Measurements from ENCODE around the gene FTH1. TPM values are rescaled to one million over a fixed set of nuclear protein-coding genes. Genes with fewer than 3 reads are reported as not detected.

The FTH1 gene
- total and polyA plus RNA-seq, 2 donors (not counting 1 experiment from before 2014, with no cell fraction given), result 2,219 to 2,789 TPM

DNA sequence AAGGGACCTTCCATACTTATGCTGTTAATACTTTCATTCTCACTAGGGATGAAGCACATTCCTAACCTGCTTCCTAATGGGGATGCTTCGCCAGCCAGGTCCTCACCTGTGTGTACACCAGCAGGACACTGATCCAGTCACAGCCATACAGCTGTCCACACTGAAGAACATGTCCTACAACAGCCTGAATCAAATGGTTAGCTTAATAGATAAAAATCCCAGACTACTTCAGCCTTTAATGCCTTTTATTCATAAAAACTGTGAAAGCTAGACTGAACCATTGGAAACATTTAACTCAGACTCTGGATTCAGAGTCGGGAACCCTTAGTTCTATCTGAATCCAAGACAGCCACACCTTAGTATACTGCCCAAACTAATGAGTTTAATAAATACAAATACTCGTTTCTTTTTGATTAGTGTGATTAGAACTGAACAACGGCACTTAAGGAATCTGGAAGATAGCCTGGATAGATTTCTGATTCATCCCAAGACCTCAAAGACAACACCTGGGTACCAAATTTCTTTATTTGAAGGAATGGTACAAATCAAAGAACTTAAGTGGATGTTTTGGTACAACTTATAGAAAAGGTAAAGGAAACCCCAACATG is 3.3 kb downstream of the FTH1 start:
- Histone ChIP-seq H3K4me3 (replicated peaks in 1 of 4; ENCODE audit: control extremely low read depth in 1 of 4, insufficient read depth in 1 of 4, low read depth in 3 of 4, low read length in 4 of 4) (peak overlapping the region in 3 of 4 experiments; percentile 8 to 90 (median 85)), H3K9me3 (ENCODE audit: control insufficient read depth, insufficient read depth, low read depth, low read length) (no peaks in the 10 kb centered on the region), H2AFZ (ENCODE audit: low read length) (no peak overlapping the region), H3K27ac (ENCODE audit: insufficient read depth, low read length) (no peak overlapping the region), H3K36me3 (ENCODE audit: control insufficient read depth, insufficient read depth, low read length) (peaks cover 13% of the 10 kb centered on the region), H3K27me3 (ENCODE audit: control insufficient read depth, insufficient read depth, low read length) (no peaks in the 10 kb centered on the region), H3K9ac (ENCODE audit: insufficient read depth, low read length) (no peak overlapping the region), H3K79me2 (ENCODE audit: control insufficient read depth, insufficient read depth, low read length) (peaks cover 38% of the 10 kb centered on the region), H3K4me2 (ENCODE audit: extremely low read depth, insufficient read depth, low read length) (peak overlapping the region; percentile 48), H4K20me1 (ENCODE audit: control insufficient read depth, extremely low read depth, insufficient read depth, low read length) (peaks cover 6% of the 10 kb centered on the region), H3K4me1 (ENCODE audit: control insufficient read depth, extremely low read depth, insufficient read depth, low read length) (peaks cover 13% of the 10 kb centered on the region)
- TF ChIP-seq EZH2 (IDR thresholded peaks at IDR 0.05; ENCODE audit: low read length, missing control alignments), result no peak
- TF ChIP-seq, protein P1, sequence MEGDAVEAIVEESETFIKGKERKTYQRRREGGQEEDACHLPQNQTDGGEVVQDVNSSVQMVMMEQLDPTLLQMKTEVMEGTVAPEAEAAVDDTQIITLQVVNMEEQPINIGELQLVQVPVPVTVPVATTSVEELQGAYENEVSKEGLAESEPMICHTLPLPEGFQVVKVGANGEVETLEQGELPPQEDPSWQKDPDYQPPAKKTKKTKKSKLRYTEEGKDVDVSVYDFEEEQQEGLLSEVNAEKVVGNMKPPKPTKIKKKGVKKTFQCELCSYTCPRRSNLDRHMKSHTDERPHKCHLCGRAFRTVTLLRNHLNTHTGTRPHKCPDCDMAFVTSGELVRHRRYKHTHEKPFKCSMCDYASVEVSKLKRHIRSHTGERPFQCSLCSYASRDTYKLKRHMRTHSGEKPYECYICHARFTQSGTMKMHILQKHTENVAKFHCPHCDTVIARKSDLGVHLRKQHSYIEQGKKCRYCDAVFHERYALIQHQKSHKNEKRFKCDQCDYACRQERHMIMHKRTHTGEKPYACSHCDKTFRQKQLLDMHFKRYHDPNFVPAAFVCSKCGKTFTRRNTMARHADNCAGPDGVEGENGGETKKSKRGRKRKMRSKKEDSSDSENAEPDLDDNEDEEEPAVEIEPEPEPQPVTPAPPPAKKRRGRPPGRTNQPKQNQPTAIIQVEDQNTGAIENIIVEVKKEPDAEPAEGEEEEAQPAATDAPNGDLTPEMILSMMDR (conservative IDR thresholded peaks at IDR 0.05 in 1 of 2, IDR thresholded peaks at IDR 0.05 in 1 of 2; ENCODE audit: low read depth in 1 of 2, low read length in 2 of 2), result no peak
- no peak for DNase-seq (ENCODE audit: low read depth in 2 of 2)

DNA sequence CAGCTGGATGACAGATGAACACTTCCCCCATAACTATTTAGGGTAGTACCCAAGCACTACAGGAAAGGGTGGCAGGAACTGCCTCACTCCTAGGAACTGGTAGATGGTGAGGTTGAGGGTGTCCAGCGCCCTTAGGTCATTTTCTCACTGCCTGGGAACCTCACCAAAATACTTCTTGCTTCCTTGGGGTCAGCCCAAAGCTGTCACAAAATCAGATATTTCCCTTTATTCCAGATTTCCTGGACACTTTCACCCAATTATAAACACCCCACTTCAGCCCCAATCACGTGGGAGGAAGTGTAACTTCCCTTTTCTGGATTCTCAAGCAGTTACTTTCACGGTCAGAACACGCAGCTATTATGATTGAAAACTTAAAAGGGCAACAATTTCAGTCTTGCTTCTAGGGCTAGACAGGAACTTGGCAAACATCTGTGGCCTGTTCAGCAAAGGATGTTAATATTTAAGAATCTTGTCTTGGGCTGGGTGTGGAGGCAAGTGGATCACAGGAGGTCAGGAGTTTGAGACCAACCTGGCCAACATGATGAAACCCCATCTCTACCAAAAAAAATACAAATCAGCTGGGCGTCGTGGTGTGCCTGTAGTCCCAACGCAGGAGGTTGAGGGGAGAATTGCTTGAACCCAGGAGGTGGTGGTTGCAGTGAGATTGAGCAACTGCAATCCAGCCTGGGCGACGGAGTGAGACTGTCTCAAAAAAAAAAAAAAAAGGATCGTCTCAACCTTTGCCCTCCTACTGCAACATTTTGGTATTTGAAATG is 4.0 kb downstream of the FTH1 start:
- H3K4me1 ChIP-seq (ENCODE audit: control insufficient read depth, extremely low read depth, insufficient read depth, low read length), result peaks cover 9% of the 10 kb centered on the region
- no peaks in the 10 kb centered on the region for H3K9me3 ChIP-seq (ENCODE audit: control insufficient read depth, insufficient read depth, low read depth, low read length)
- peak overlapping the region; percentile 48 for H3K4me2 ChIP-seq (ENCODE audit: extremely low read depth, insufficient read depth, low read length)
- H3K79me2 ChIP-seq (ENCODE audit: control insufficient read depth, insufficient read depth, low read length), result peaks cover 33% of the 10 kb centered on the region
- no peaks in the 10 kb centered on the region for H3K27me3 ChIP-seq (ENCODE audit: control insufficient read depth, insufficient read depth, low read length)
- peaks cover 13% of the 10 kb centered on the region for H3K36me3 ChIP-seq (ENCODE audit: control insufficient read depth, insufficient read depth, low read length)
- H3K4me3 ChIP-seq (replicated peaks in 1 of 4; ENCODE audit: control extremely low read depth in 1 of 4, insufficient read depth in 1 of 4, low read depth in 3 of 4, low read length in 4 of 4), result peak overlapping the region in 2 of 4 experiments; percentile 85 to 90
- H3K27ac ChIP-seq (ENCODE audit: insufficient read depth, low read length), result peak overlapping the region; percentile 9
- peaks cover 6% of the 10 kb centered on the region for H4K20me1 ChIP-seq (ENCODE audit: control insufficient read depth, extremely low read depth, insufficient read depth, low read length)
- no peak overlapping the region for H3K9ac ChIP-seq (ENCODE audit: insufficient read depth, low read length)
- no peak overlapping the region for H2AFZ ChIP-seq (ENCODE audit: low read length)
- TF ChIP-seq, protein P1 (conservative IDR thresholded peaks at IDR 0.05 in 1 of 2, IDR thresholded peaks at IDR 0.05 in 1 of 2; ENCODE audit: low read depth in 1 of 2, low read length in 2 of 2), result no peak
- TF ChIP-seq EZH2 (IDR thresholded peaks at IDR 0.05; ENCODE audit: low read length, missing control alignments), result no peak
- DNase-seq (ENCODE audit: low read depth in 2 of 2), result peak in 1 of 2 donors; percentile 77

DNA sequence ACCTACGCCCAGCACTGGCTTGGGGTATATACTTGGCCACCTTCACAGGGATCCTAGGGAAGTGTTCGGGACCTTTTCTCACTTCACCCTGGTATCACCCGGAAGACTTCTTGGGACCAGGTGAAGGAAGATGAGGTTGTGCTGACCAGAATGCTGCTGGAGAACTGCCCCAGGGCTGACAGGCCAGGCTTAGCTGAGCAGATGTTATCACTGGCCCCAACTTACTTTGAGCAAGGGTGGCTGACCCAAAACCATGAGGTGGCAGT is 4.5 kb downstream of the FTH1 start:
- Histone ChIP-seq H3K79me2 (ENCODE audit: control insufficient read depth, insufficient read depth, low read length) (peaks cover 30% of the 10 kb centered on the region), H4K20me1 (ENCODE audit: control insufficient read depth, extremely low read depth, insufficient read depth, low read length) (peaks cover 6% of the 10 kb centered on the region), H3K9me3 (ENCODE audit: control insufficient read depth, insufficient read depth, low read depth, low read length) (no peaks in the 10 kb centered on the region), H3K9ac (ENCODE audit: insufficient read depth, low read length) (no peak overlapping the region), H3K36me3 (ENCODE audit: control insufficient read depth, insufficient read depth, low read length) (peaks cover 14% of the 10 kb centered on the region), H3K27me3 (ENCODE audit: control insufficient read depth, insufficient read depth, low read length) (no peaks in the 10 kb centered on the region), H2AFZ (ENCODE audit: low read length) (no peak overlapping the region), H3K27ac (ENCODE audit: insufficient read depth, low read length) (peak overlapping the region; percentile 9), H3K4me2 (ENCODE audit: extremely low read depth, insufficient read depth, low read length) (no peak overlapping the region), H3K4me1 (ENCODE audit: control insufficient read depth, extremely low read depth, insufficient read depth, low read length) (peaks cover 9% of the 10 kb centered on the region), H3K4me3 (replicated peaks in 1 of 4; ENCODE audit: control extremely low read depth in 1 of 4, insufficient read depth in 1 of 4, low read depth in 3 of 4, low read length in 4 of 4) (no peak overlapping the region)
- DNase-seq (ENCODE audit: low read depth in 2 of 2), result no peak
- TF ChIP-seq, protein P1 (conservative IDR thresholded peaks at IDR 0.05 in 1 of 2, IDR thresholded peaks at IDR 0.05 in 1 of 2; ENCODE audit: low read depth in 1 of 2, low read length in 2 of 2), result no peak
- TF ChIP-seq EZH2 (IDR thresholded peaks at IDR 0.05; ENCODE audit: low read length, missing control alignments), result no peak

All from fibroblast of lung (primary cell).